HG03571 (cell line): ENCODE measurements around the gene GP1BA.

Source experiments
- ATAC-seq: cut with Tn5 transposase; IDR thresholded peaks from one replicate; pipeline ENCODE4 v1.9.1; 2021; ENCODE audit not compliant: unreplicated experiment

The GP1BA gene

GRCh38 chr17:4971826-4972225 is 39.7 kb downstream of the GP1BA start:
- no peak for ATAC-seq

DNA sequence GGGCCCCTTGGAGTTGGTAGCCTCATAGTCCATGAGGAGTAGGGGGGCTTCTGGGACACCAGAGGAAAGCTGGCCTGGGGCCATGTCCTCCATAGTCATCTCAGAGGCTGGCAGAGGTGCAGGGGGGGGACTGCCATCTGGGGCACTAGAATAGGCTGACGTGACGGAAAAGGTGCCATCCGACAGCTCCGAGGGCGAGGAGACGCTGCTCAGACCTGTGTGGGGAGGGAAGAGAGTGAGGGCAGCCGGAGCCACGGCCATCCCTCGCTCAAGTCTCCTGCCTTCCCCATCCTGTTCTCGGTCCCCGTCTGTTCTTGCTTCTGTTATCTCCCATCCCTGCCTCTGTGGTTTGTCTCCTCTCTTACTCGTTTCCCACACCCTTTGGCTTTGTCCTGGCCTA is 40.2 kb downstream of the GP1BA start:
- ATAC-seq, result no peak

DNA sequence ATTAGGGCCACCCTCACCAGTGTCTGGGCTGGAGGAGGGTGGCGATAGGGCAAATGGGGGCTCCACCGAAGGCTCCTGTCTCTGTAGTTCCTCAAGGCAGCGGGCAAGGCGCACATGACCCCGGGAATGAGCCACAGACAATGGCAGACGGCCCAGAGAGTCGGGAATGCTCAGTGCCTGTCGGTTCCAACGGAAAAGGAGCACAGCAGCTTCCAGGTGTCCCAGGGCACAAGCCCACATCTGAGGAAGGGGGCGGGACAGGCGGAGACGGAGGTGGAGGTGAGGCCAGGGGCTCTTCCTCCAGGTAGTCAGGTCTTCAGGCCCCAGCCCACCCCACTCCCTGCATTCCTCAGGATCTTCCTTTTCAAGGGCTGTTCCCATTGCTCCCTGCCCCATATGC is 40.7 kb downstream of the GP1BA start:
- no peak for ATAC-seq

DNA sequence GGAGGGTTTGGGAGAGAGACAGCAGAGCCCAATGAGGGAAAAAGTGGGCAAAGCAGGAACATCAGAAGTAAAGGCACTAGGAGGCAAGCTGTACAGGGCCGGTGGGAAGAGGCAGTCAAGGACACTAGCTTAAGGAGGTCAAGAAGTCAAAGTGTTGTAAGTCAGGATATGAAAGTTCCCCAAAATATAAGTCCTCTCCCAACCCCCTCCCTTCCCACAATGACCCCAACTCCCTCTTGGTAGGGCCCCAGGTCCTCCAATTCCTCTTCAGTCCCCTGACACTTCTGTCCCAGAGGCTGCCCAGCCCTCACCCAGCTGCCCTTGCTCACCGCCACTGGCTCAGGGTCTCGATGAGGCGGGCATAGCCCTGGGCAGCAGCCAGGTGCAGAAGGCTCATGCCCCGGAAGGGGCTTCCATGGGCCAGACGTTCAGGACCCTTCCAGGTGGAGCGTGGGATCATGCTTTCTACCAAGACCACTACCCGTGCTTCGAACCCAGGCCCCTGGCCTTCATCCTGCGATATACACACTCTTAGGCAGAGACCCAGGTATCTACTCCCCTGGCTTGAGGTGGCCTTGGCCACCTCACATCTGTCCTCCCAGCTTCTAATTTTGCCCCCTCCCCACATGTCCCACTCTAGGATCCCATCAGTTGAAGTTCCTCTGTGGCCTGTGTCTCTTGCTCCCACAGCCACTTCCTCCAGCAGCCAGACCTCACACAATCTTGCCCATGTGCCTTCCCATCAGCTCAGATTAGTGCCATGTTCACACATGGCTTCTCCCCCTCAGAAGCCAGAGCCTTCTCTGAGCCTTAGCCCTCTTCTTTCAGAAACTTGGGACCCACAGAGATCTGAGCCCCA is 41.4 kb downstream of the GP1BA start:
- no peak for ATAC-seq

DNA sequence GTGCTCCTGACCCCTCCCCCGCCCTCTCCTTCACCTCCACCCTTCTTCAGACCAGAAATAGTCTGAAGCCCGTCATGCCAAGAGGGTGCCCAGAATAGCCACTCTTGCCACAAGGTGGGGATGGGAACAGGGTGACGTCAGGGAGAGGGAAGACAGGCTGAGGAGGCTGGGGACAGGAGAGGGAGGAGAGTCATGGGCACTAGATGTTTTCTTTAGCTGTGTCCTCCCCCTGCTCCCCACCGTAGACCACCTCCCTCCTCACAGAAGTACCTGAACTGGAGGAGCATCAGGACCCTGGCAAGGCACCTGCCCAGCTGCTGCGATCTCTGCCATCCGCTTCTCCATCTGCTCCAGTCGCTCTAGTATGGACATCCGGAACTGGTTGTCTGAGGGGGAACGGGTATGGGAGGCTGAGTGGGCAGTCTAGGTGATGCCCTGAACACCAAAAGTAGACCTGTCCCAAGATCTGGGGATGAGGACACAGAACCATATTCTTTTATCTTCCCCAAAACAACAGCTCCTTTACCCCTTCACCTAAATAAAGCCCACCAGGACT is 42.1 kb downstream of the GP1BA start:
- ATAC-seq, result no peak

GRCh38 chr17:4978726-4979125 is 46.6 kb downstream of the GP1BA start:
- ATAC-seq, result no peak

- no peak for ATAC-seq
Observed at GRCh38 chr17:4980644-4981216, 48.7 kb downstream of the GP1BA start.

- ATAC-seq, result no peak
Observed at GRCh38 chr17:4982305-4982704, 50.2 kb downstream of the GP1BA start.
